ENCODE results near the gene OTOP2.

The OTOP2 gene

GRCh38 chr17:74956093-74956492, 32.0 kb downstream of the OTOP2 start:
- H3K9me2 ChIP-seq (replicated peaks; ENCODE audit: insufficient read depth, low read length): no peaks in the 10 kb centered on the region
- no peaks in the 10 kb centered on the region for H3K27me3 ChIP-seq (ENCODE audit: low read length)
- no peaks in the 10 kb centered on the region for H3F3A ChIP-seq (ENCODE audit: insufficient read depth)
- H3K36me3 ChIP-seq (ENCODE audit: low read length): no peaks in the 10 kb centered on the region
- no peak overlapping the region for H3K4me3 ChIP-seq (ENCODE audit: insufficient read depth, low read length, poor library complexity, severe bottlenecking)
- H3K79me2 ChIP-seq (ENCODE audit: insufficient read depth, low read length): no peaks in the 10 kb centered on the region
- no peaks in the 10 kb centered on the region for H3K9me3 ChIP-seq (ENCODE audit: insufficient read depth, low read length)
- H2AFZ ChIP-seq (ENCODE audit: low read depth, low read length, severe bottlenecking): no peak overlapping the region
- TF ChIP-seq EZH2phosphoT487 (conservative IDR thresholded peaks at IDR 0.05; ENCODE audit: low read length): no peak
- TF ChIP-seq CTCF (IDR thresholded peaks at IDR 0.05; ENCODE audit: insufficient read depth, low read length, poor library complexity, severe bottlenecking): no peak
- no peak overlapping the region for H3K9ac ChIP-seq (ENCODE audit: low read length)
- H3K27ac ChIP-seq (ENCODE audit: low read depth, low read length): no peak overlapping the region
- H4K20me1 ChIP-seq (ENCODE audit: low read depth, low read length): no peaks in the 10 kb centered on the region
- H3K4me2 ChIP-seq (ENCODE audit: low read depth, low read length, poor library complexity, severe bottlenecking): no peak overlapping the region

GRCh38 chr17:74957935-74958740, 34.1 kb downstream of the OTOP2 start:
- no peaks in the 10 kb centered on the region for H3K79me2 ChIP-seq (ENCODE audit: insufficient read depth, low read length)
- TF ChIP-seq EZH2phosphoT487 (conservative IDR thresholded peaks at IDR 0.05; ENCODE audit: low read length) (no peak), CTCF (IDR thresholded peaks at IDR 0.05; ENCODE audit: insufficient read depth, low read length, poor library complexity, severe bottlenecking) (peak; percentile 91)
- no peaks in the 10 kb centered on the region for H4K20me1 ChIP-seq (ENCODE audit: low read depth, low read length)
- no peaks in the 10 kb centered on the region for H3K9me2 ChIP-seq (replicated peaks; ENCODE audit: insufficient read depth, low read length)
- H3F3A ChIP-seq (ENCODE audit: insufficient read depth): no peaks in the 10 kb centered on the region
- H3K4me2 ChIP-seq (ENCODE audit: low read depth, low read length, poor library complexity, severe bottlenecking): no peak overlapping the region
- no peaks in the 10 kb centered on the region for H3K27me3 ChIP-seq (ENCODE audit: low read length)
- no peaks in the 10 kb centered on the region for H3K36me3 ChIP-seq (ENCODE audit: low read length)
- no peak overlapping the region for H3K27ac ChIP-seq (ENCODE audit: low read depth, low read length)
- H2AFZ ChIP-seq (ENCODE audit: low read depth, low read length, severe bottlenecking): no peak overlapping the region
- no peak overlapping the region for H3K4me3 ChIP-seq (ENCODE audit: insufficient read depth, low read length, poor library complexity, severe bottlenecking)
- H3K9ac ChIP-seq (ENCODE audit: low read length): no peak overlapping the region
- H3K9me3 ChIP-seq (ENCODE audit: insufficient read depth, low read length): no peaks in the 10 kb centered on the region

- Histone ChIP-seq H3K4me3 (ENCODE audit: insufficient read depth, low read length, poor library complexity, severe bottlenecking) (no peak overlapping the region), H3K4me2 (ENCODE audit: low read depth, low read length, poor library complexity, severe bottlenecking) (no peak overlapping the region), H3K9me2 (replicated peaks; ENCODE audit: insufficient read depth, low read length) (no peaks in the 10 kb centered on the region), H3K27ac (ENCODE audit: low read depth, low read length) (no peak overlapping the region), H3K9ac (ENCODE audit: low read length) (no peak overlapping the region), H3K27me3 (ENCODE audit: low read length) (no peaks in the 10 kb centered on the region), H3K79me2 (ENCODE audit: insufficient read depth, low read length) (no peaks in the 10 kb centered on the region), H3F3A (ENCODE audit: insufficient read depth) (no peaks in the 10 kb centered on the region), H4K20me1 (ENCODE audit: low read depth, low read length) (no peaks in the 10 kb centered on the region), H3K36me3 (ENCODE audit: low read length) (no peaks in the 10 kb centered on the region), H2AFZ (ENCODE audit: low read depth, low read length, severe bottlenecking) (no peak overlapping the region), H3K9me3 (ENCODE audit: insufficient read depth, low read length) (no peaks in the 10 kb centered on the region)
- TF ChIP-seq CTCF (IDR thresholded peaks at IDR 0.05; ENCODE audit: insufficient read depth, low read length, poor library complexity, severe bottlenecking): no peak
- TF ChIP-seq EZH2phosphoT487 (conservative IDR thresholded peaks at IDR 0.05; ENCODE audit: low read length): no peak
Measured at GRCh38 chr17:74959826-74960515, 35.9 kb downstream of the OTOP2 start.

All from SU-DHL-6 (cell line).